GM19099 (cell line): Measurements from ENCODE around the gene HHIPL1.

Source experiments
- POLR2A ChIP-seq: IDR thresholded peaks from 3 replicates; pipeline ENCODE4 v1.6.1; 2011; ENCODE audit warnings: low read depth; ENCODE audit not compliant: insufficient read length; ENCODE audit errors: extremely low read depth

The HHIPL1 gene

GRCh38 chr14:99644723-99645544 lies at the start of gene HHIPL1:
HHIPL1 (plus strand) TSS chr14:99645129; CDS start chr14:99645208, 79 bp downstream.
- no peak for TF ChIP-seq POLR2A

- TF ChIP-seq POLR2A: no peak
These were observed 49.4 kb upstream of the HHIPL1 start for GRCh38 chr14:99595524-99595923.

- TF ChIP-seq POLR2A: no peak
These were observed 48.8 kb upstream of the HHIPL1 start for GRCh38 chr14:99596071-99596627.

DNA sequence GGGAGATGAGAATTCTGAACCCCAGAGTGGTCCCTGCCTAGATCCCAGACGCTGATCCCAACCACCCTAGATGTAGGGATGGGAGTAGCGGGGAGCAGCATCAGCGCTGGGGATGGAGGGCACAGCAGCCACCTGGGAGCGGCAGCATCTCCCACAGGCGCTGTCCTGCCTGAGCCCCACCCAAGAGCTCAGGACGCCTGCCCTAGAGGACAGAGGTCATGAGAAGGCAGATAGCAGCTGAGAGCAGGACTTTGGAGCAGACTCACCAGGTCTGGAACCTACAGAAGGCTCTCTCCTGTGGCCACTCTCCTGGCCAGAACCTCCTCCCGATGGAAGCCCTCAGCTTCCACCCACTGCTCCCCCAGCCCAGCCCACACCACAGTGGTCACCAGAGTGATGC lies 48.2 kb upstream of the HHIPL1 start:
- TF ChIP-seq POLR2A: no peak

DNA sequence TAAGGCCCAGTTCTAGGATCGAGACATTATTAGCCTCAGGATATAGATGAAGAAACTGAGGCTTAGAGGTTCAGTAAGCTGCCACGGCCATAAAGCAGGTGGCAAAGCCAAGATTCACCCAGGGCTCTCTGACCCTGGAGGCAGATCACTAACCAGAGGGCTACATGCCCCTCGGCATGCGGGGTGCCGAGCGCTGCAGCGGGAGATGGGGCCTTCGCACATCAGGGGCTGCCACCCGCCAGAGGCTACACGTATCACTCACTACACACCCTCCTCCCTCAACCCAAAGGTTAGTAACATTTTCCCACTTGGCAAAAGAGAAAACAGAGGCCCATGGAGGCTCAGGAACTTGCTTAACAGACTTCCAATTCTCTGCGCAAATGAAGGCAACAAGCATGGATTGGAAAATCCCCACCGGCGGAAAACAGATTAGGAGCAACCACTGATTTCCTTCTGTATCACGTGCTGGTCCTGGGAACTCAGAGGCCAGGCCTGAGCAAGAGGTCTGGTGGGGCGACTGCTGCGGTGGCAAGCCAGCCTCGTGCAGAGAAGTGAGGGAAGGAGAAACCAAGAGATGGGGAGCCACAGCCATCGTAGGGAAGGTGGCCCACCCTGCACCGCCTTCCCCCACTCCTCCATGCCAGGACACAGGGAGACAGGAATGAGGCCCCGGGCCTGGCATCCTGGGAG lies 46.9 kb upstream of the HHIPL1 start:
- TF ChIP-seq POLR2A: no peak

- TF ChIP-seq POLR2A: no peak
These were observed 46.2 kb upstream of the HHIPL1 start for GRCh38 chr14:99598774-99599173.

DNA sequence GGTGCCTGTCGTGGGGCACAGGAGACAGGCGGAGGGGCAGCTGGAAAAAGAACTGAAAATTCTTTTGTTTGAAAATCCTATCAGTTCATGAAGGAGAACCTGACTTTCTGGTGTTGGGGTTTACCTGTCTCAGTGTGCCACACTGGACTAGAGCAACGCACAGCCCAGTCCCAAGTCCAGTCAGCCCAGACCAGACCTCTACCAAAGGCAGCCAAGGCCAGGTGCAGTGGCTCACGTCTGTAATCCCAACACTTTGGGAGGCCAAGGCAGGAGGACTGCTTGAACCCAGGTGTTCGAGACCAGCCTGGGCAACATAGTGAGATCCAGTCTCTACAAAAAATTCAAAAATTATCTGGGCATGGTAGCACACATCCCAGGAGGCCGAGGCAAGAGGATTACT lies 45.5 kb upstream of the HHIPL1 start:
- TF ChIP-seq POLR2A: no peak

DNA sequence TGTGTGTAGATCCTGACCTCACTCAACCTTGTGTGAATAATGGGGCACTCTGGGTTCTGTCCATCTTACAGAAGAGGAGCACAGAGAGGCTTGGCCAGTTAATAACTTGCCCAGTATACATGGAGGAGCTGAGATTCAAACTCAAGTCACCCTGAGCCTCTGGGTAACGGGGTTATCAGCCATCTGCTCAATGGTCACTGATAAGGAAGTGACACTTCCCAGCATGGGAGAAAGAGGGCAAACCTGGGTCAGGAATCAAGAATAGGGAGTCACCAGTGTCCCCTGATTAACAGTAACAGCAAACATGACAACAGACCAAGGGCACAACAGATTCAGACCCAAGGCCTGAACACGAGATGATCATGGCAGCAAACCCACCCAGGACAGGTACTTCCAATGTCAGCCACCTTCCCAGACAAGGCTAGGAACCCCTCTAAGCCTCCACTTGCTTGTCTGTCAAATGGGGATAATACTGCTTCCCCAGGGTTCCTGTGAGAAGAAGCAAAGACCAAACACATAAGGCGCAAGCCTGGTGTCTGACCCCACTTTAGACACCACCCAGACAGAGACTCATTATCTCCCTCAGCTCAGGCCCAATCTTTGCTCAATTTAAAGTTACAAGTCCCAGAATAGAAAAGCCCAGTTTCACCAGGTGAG lies 44.6 kb upstream of the HHIPL1 start:
- no peak for TF ChIP-seq POLR2A

DNA sequence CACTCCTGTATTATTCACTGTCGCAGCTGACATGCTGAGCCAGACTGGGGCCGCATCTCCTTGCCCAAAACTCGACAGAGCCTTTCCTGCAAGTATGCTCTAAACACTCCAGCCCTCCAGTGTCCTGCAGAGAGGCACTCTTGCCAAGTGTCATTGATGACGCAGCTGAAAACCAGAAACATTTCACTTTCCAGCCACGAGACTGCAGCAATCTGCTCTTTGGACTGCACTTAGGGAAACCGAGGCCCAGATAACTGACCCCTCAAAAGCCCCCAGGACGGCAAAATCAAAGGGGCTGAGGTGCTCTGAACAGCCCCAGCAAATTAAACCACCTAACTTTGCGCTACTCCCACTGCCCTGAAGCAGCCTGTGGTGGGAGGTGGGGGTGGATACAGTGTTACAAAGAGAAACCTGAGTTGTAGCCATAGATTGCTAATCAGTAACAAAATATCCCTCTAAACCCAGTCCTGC lies 43.5 kb upstream of the HHIPL1 start:
- no peak for TF ChIP-seq POLR2A

GRCh38 chr14:99602054-99602787 lies 42.7 kb upstream of the HHIPL1 start:
- TF ChIP-seq POLR2A: no peak

DNA sequence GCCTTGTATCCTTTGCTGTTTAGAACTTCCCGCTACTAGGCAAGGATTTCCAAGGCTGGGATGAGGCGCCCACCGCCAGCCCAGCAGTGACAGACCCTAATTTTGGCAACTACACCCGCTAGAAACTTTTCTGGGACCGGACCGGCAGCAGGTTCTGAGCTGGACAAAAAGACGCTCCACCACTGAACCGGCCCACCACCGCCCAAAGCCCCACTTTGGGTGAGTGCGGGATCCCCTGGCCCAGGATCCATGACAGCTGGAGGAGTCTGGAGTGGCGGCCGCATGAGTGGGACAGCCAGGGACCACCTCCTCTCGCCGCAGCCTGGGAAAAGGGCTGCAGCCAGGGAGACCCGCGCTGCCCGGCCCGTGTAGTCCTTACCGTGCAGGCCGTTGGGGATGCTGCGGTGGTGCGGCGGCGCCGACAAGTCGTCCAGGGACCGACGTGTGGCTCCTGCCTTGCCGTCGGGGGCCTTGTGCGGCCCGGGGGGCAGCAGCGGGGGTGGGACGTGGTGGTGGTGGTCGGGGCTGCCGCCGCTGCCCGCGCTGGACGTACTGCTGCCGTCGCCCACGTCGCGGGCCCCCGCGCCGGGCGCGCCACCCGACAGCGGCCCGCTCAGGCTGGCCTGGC lies 42.0 kb upstream of the HHIPL1 start:
- no peak for TF ChIP-seq POLR2A

DNA sequence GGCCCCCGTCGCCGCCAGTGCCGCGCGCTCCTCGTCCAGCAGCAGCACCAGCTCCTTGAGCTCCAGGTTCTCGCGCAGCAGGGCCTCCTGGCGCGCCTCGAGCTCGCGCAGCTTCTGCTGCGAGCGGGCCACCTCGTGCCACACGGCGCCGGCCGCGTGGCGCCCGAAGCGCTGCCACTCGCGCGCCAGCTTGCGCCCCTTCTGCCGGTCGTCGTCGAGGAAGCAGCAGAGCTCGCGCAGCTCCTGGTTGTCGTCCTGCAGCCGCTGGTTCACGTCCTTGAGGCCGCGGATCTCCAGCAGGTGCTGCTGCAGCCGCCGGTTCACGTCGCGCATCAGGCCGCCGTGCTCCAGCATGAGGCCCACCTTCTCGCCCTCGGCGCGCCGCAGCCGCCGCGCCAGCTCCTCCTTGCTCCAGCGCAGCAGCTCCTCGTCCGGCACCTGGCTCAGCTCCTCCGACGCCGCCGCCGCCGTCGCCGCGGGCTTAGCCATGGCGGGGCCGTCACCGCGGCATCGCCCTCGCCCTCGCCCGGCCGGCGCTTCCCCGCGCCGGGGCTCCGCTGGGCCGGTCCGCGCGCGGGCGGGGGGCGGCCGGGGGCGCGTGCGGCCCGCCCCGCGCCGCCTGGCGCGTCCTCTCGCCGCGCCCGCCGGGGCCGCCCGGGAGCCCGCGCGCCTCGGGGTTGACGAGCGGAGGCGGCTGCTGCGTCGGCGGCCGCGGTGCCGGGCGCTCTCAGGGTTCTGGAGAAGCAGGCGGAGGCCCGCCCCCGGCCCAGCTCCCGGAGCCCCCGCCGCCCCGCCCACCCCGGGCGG lies 41.3 kb upstream of the HHIPL1 start, which contains the start of gene CCDC85C:
Gene CCDC85C (minus strand): TSS at position 737 of the 807 bp plus-strand sequence. CDS start 248 bp downstream, at position 489.
- TF ChIP-seq POLR2A: no peak

GRCh38 chr14:99604278-99604765 lies 40.6 kb upstream of the HHIPL1 start:
- TF ChIP-seq POLR2A: no peak
